Panc1 (cell line): ENCODE data around the gene TRIM17. TPM values are rescaled to one million over a fixed set of nuclear protein-coding genes. Genes with fewer than 3 reads are reported as not detected.
A peak's percentile ranks its signal among the peaks of the same experiment; 100 is the strongest.

ENCODE experiments used
- ATAC-seq: fragments of 200-7000 bp; cut with Tn5 transposase; 2 replicates; pipeline ENCODE4 v1.9.1; 2020; ENCODE audit warnings: mild to moderate bottlenecking, moderate library complexity
- BruUV-seq: library from RNA; stranded (reverse); fragments of 400-500 nt; replicated peaks from 2 replicates; lab custom pipeline; 2021; lab: Mats Ljungman, UMichigan
- CTCF ChIA-PET: fragments of 300-600 bp; sonication (Branson Sonifier 250); formaldehyde crosslinking; loops from one replicate; lab custom pipeline; 2022; ENCODE audit warnings: antibody characterized with exemption; lab: Charles Lee
- POLR2A ChIA-PET: fragments of 300-600 bp; sonication (Branson Sonifier 250); formaldehyde crosslinking; loops from one replicate; lab custom pipeline; 2022; ENCODE audit warnings: antibody characterized with exemption; lab: Charles Lee
- DNase-seq: peaks from one replicate; pipeline ENCODE4 v3.0.0-alpha.2; 2010; ENCODE audit warnings: low read depth, low spot score
- H3K27ac ChIP-seq: 2 replicates; pipeline ENCODE4 v1.5.1; 2011; ENCODE audit warnings: mild to moderate bottlenecking, low read length, inconsistent platforms
- H3K27me3 ChIP-seq: fragments of 200-500 bp; sonication (Bioruptor generic); 2 replicates; pipeline ENCODE4 v1.6.0; 2014; ENCODE audit warnings: low read length, inconsistent platforms; ENCODE audit not compliant: control insufficient read depth, insufficient read depth
- H3K36me3 ChIP-seq: fragments of 200-500 bp; sonication (Bioruptor generic); 2 replicates; pipeline ENCODE4 v1.5.1; 2014; ENCODE audit warnings: inconsistent platforms, mild to moderate bottlenecking, low read length, moderate library complexity; ENCODE audit not compliant: control insufficient read depth, insufficient read depth
- H3K4me1 ChIP-seq: 2 replicates; pipeline ENCODE4 v1.5.1; 2011; ENCODE audit warnings: inconsistent platforms, mild to moderate bottlenecking, low read length, moderate library complexity; ENCODE audit not compliant: control insufficient read depth, insufficient read depth
- H3K4me3 ChIP-seq, 2 experiments: 2 replicates each; pipeline ENCODE4 v1.5.1; 2011 to 2012; ENCODE audit warnings: low read depth in 2 of 2, low read length in 2 of 2, mild to moderate bottlenecking in 2 of 2, inconsistent platforms in 1 of 2, moderate library complexity in 1 of 2
- H3K9me3 ChIP-seq: fragments of 200-500 bp; sonication (Bioruptor generic); 2 replicates; pipeline ENCODE4 v1.5.1; 2014; ENCODE audit warnings: low read depth, mild to moderate bottlenecking, inconsistent platforms, low read length, moderate library complexity; ENCODE audit not compliant: control insufficient read depth, insufficient read depth
- CTCF ChIP-seq: fragments of 450-650 bp; IDR thresholded peaks from 2 replicates; pipeline ENCODE4 v1.5.1; 2017; ENCODE audit warnings: mild to moderate bottlenecking
- POLR2AphosphoS5 ChIP-seq: IDR thresholded peaks from 2 replicates; pipeline ENCODE4 v1.6.1; 2012; ENCODE audit warnings: mild to moderate bottlenecking, low read depth, low read length, moderate library complexity
- REST ChIP-seq, 2 experiments: IDR thresholded peaks; 2 replicates each; pipeline ENCODE4 v1.6.1; 2011 to 2012; ENCODE audit warnings: low read depth in 2 of 2, control low read depth in 1 of 2, low read length in 1 of 2, mild to moderate bottlenecking in 1 of 2, moderate library complexity in 1 of 2; ENCODE audit not compliant: insufficient read depth in 1 of 2
- SIN3A ChIP-seq: IDR thresholded peaks from 2 replicates; pipeline ENCODE4 v1.6.1; 2012; ENCODE audit warnings: low read depth, mild to moderate bottlenecking, low read length, moderate library complexity, borderline replicate concordance; ENCODE audit not compliant: insufficient read depth
- TCF7L2 ChIP-seq: IDR thresholded peaks from 2 replicates; pipeline ENCODE4 v1.6.1; 2011; ENCODE audit warnings: mild to moderate bottlenecking, low read depth, low read length, inconsistent platforms
- in situ Hi-C: cut with HindIII; loops from 2 replicates; pipeline ENCODE4 v1.10.0; 2016; ENCODE audit warnings: low sequenced_read_pairs, low pct_unique_long_range_greater_than_20kb
- intact Hi-C: fragments of 100-400 bp; cut with micrococcal nuclease; formaldehyde crosslinking; loops from one replicate; pipeline ENCODE4 v1.10.0; 2022; ENCODE audit not compliant: unreplicated experiment
- total RNA-seq: library from RNA; stranded (reverse); gene quantifications from one replicate; pipeline ENCODE4 v1.2.1, GENCODE V29; 2021; ENCODE audit not compliant: unreplicated experiment

TRIM17 gene
- total RNA-seq, 1 experiment from 2014 or later: 1.2 TPM

- Histone ChIP-seq H3K4me3 (peak overlapping the region; percentile 89 to 90), H3K27me3 (no peaks in the 10 kb centered on the region), H3K4me1 (peaks cover 20% of the 10 kb centered on the region), H3K27ac (peak overlapping the region; percentile 91), H3K36me3 (peaks cover 4% of the 10 kb centered on the region; the same call in 1 of the 2 replicates), H3K9me3 (no peaks in the 10 kb centered on the region)
- no peak for DNase-seq
- CTCF ChIA-PET: interaction anchor here (0.6 to 0.7 kb wide), 3 partner anchors 194 to 408 kb away, joined by 3 to 6 read pairs (median 6); no protein-coding TSS in a partner anchor
- POLR2A ChIA-PET: interaction anchor here (0.6 kb wide), 2 partner anchors 13 to 129 kb away, joined by 17 to 18 read pairs; no protein-coding TSS in a partner anchor
- TSS peak; percentile 84 for BruUV-seq
- ATAC-seq: peak; percentile 74
- TF ChIP-seq POLR2AphosphoS5 (no peak), REST (IDR thresholded peaks at IDR 0.05; ENCODE audit: insufficient read depth in 1 of 2, low read depth in 2 of 2, low read length in 1 of 2) (no peak), SIN3A (no peak), CTCF (no peak), TCF7L2 (no peak)
- in situ Hi-C loops: no loop called here
- intact Hi-C loops: no loop called here
These were observed 9.3 kb downstream of the TRIM17 start for GRCh38 chr1:228407106-228408040.

GRCh38 chr1:228405979-228406228, 10.8 kb downstream of the TRIM17 start:
- BruUV-seq: no TSS peak
- in situ Hi-C loops (no loop called here), intact Hi-C loops (no loop called here)
- Histone ChIP-seq H3K27me3 (no peaks in the 10 kb centered on the region), H3K4me1 (peaks cover 20% of the 10 kb centered on the region), H3K9me3 (no peaks in the 10 kb centered on the region), H3K4me3 (peak overlapping the region; percentile 90 to 93), H3K27ac (peak overlapping the region; percentile 93), H3K36me3 (peaks cover under 1% of the 10 kb centered on the region; the same call in 1 of the 2 replicates)
- ChIA-PET POLR2A (no interaction called here), CTCF (no interaction called here)
- no peak for TF ChIP-seq POLR2AphosphoS5
- no peak for TF ChIP-seq REST (IDR thresholded peaks at IDR 0.05; ENCODE audit: insufficient read depth in 1 of 2, low read depth in 2 of 2, low read length in 1 of 2)
- no peak for TF ChIP-seq CTCF
- TF ChIP-seq TCF7L2: no peak
- TF ChIP-seq SIN3A: no peak
- ATAC-seq (no peak), DNase-seq (no peak)
